ENCODE measurements around the gene TEDDM1. TPM values are rescaled to one million over a fixed set of nuclear protein-coding genes. Genes with fewer than 3 reads are reported as not detected.

Gene TEDDM1
- polyA plus RNA-seq, 1 of the 3 experiments (the other 2 are of a cell fraction): not detected

DNA sequence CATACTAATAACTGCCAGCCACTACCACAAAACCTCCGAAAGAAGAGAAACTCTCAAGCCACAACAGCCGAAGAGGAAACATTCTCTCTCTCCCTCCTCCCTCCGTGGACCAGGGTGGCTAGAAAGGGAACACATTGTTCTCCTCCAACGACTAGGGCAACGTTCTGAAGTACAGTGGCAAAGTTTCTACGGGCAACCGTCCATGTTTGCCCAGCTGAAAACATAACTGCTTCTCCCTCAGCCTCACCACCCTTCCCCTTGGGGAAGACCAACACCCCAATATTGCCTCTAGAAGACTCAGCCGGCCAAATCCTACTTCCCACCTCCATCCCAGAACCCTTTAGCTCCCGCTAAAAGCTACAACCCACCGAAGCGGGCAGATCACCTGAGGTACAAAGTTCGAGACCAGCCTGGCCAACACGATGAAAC lies 10.8 kb downstream of the TEDDM1 start (continued):
- TF ChIP-seq ZBTB33 (IDR thresholded peaks at IDR 0.05; ENCODE audit: borderline replicate concordance, low read depth): no peak

- CTCF ChIA-PET: interaction anchor here (0.7 to 2.7 kb wide), 4 partner anchors 12 to 304 kb away, joined by 3 to 21 read pairs (median 3); no protein-coding TSS in a partner anchor
- no peaks in the 10 kb centered on the region for H3K9me2 ChIP-seq
- H3K4me1 ChIP-seq (ENCODE audit: control insufficient read depth in 1 of 2, insufficient read depth in 2 of 2, low read depth in 1 of 2, low read length in 1 of 2): peaks cover 0 to 11% of the 10 kb centered on the region in 2 experiments; a peak in 2 of 4 replicates
- POLR2A ChIA-PET: no interaction called here
- no peak overlapping the region for H3K9ac ChIP-seq
- no peaks in the 10 kb centered on the region for H3K9me3 ChIP-seq
- H3K4me2 ChIP-seq: peak overlapping the region; percentile 95
- H3K36me3 ChIP-seq (replicated peaks in 1 of 2; ENCODE audit: control insufficient read depth in 1 of 2, insufficient read depth in 2 of 2, low read length in 1 of 2): peaks cover 41 to 53% of the 10 kb centered on the region in 2 experiments
- DNase-seq: no peak
- H4K20me1 ChIP-seq (ENCODE audit: insufficient read depth): peaks cover 31% of the 10 kb centered on the region
- H2AFZ ChIP-seq (ENCODE audit: low read depth): no peak overlapping the region
- TF ChIP-seq, protein P1, sequence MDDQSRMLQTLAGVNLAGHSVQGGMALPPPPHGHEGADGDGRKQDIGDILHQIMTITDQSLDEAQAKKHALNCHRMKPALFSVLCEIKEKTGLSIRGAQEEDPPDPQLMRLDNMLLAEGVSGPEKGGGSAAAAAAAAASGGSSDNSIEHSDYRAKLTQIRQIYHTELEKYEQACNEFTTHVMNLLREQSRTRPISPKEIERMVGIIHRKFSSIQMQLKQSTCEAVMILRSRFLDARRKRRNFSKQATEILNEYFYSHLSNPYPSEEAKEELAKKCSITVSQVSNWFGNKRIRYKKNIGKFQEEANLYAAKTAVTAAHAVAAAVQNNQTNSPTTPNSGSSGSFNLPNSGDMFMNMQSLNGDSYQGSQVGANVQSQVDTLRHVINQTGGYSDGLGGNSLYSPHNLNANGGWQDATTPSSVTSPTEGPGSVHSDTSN (IDR thresholded peaks at IDR 0.05): no peak
- no peak for TF ChIP-seq RFX5 (IDR thresholded peaks at IDR 0.05; ENCODE audit: low read length)
- no peak for TF ChIP-seq NRF1 (IDR thresholded peaks at IDR 0.05; ENCODE audit: low read depth, low read length)
- no peak for TF ChIP-seq USF2 (IDR thresholded peaks at IDR 0.05; ENCODE audit: borderline replicate concordance, low read depth, low read length)
- TF ChIP-seq EP300 (IDR thresholded peaks at IDR 0.05; ENCODE audit: borderline replicate concordance in 1 of 2, low read depth in 1 of 2, low read length in 1 of 2): no peak
- TF ChIP-seq CTCF (IDR thresholded peaks at IDR 0.05): no peak
- no peak for TF ChIP-seq SMC3 (IDR thresholded peaks at IDR 0.05; ENCODE audit: low read depth, low read length)
- TF ChIP-seq RXRA (IDR thresholded peaks at IDR 0.05; ENCODE audit: borderline replicate concordance, low read depth): no peak
- no peak for TF ChIP-seq TAF1 (IDR thresholded peaks at IDR 0.05; ENCODE audit: borderline replicate concordance, low read depth, low read length)
- no peak for TF ChIP-seq RAD21 (IDR thresholded peaks at IDR 0.05; ENCODE audit: low read length)
- no peak for TF ChIP-seq CHD2 (IDR thresholded peaks at IDR 0.05; ENCODE audit: low read length, partially characterized antibody)
- TF ChIP-seq GATA2 (CRISPR knock-in tag; IDR thresholded peaks at IDR 0.05): no peak
- no peak for TF ChIP-seq TEAD4 (IDR thresholded peaks at IDR 0.05; ENCODE audit: borderline replicate concordance, insufficient read depth)
- H3K79me2 ChIP-seq (ENCODE audit: insufficient read depth): peaks cover 44% of the 10 kb centered on the region
- 99% methylated on average over 5 of the region's 5 CpGs for whole genome bisulfite sequencing (ENCODE audit: low lambda C conversion rate)
- H3K27me3 ChIP-seq (ENCODE audit: insufficient read depth): no peaks in the 10 kb centered on the region
- no peaks in the 10 kb centered on the region for H3F3A ChIP-seq (replicated peaks; ENCODE audit: insufficient read depth)
- H3K4me3 ChIP-seq (ENCODE audit: low read depth in 2 of 2, low read length in 1 of 2): peak overlapping the region in 1 of 2 experiments; percentile 99; a peak in 2 of 4 replicates
- H3K27ac ChIP-seq (ENCODE audit: low read depth in 2 of 2, low read length in 1 of 2): no peak overlapping the region
These were observed 11.9 kb downstream of the TEDDM1 start for GRCh38 chr1:182388392-182389134.
